ENCODE data around the gene RIN3. TPM values are rescaled to one million over a fixed set of nuclear protein-coding genes. Genes with fewer than 3 reads are reported as not detected.

The RIN3 gene
- total and polyA plus RNA-seq, 10 of the 15 experiments (the other 5 are each of a cell fraction or from before 2014, with no cell fraction given): 0.91 to 23.3 (median 6.3) TPM

- DNase-seq (ENCODE audit: low read depth, low spot score) (no peak), ATAC-seq (no peak), FAIRE-seq (no peak)
- ChIA-PET RAD21 (ENCODE audit: unreplicated experiment) (no interaction called here), CTCF (interaction anchor here (0.9 to 1.2 kb wide), 2 partner anchors 24 to 345 kb away, joined by 3 read pairs; no protein-coding TSS in a partner anchor), SMC1A (ENCODE audit: uncharacterized antibody, unreplicated experiment) (interaction anchor here (1.0 kb wide), 1 partner anchor 34 kb away, joined by 3 read pairs; no protein-coding TSS in a partner anchor), POLR2A (no interaction called here)
- H3K9ac ChIP-seq (ENCODE audit: control insufficient read depth, insufficient read depth, low read length): no peak overlapping the region
- no peaks in the 10 kb centered on the region for H3K4me1 ChIP-seq (ENCODE audit: control insufficient read depth, insufficient read depth, low read length)
- H3K9me3 ChIP-seq (replicated peaks; ENCODE audit: control insufficient read depth, insufficient read depth, low read length): no peaks in the 10 kb centered on the region; the same call in 2 of the 3 replicates
- no peak for TF ChIP-seq HCFC1 (IDR thresholded peaks at IDR 0.05; ENCODE audit: low read length)
- TF ChIP-seq GATAD2B (conservative IDR thresholded peaks at IDR 0.05; ENCODE audit: low read depth): no peak
- no peak for TF ChIP-seq EGR1 (IDR thresholded peaks at IDR 0.05; ENCODE audit: borderline replicate concordance in 1 of 2, low read depth in 2 of 2, low read length in 2 of 2)
- H3K27me3 ChIP-seq (replicated peaks in 1 of 2; ENCODE audit: control insufficient read depth in 2 of 2, insufficient read depth in 2 of 2, low read length in 1 of 2): no peaks in the 10 kb centered on the region
- H3K36me3 ChIP-seq (ENCODE audit: control insufficient read depth in 2 of 2, insufficient read depth in 2 of 2, low read length in 1 of 2): no peaks in the 10 kb centered on the region
- no peak overlapping the region for H3K4me2 ChIP-seq (ENCODE audit: control insufficient read depth, insufficient read depth)
- BruUV-seq (replicated peaks): no TSS peak
- in situ Hi-C loops (cut with MboI) (no loop called here), intact Hi-C loops (cut with micrococcal nuclease; ENCODE audit: unreplicated experiment) (no loop called here)
- H3K79me2 ChIP-seq (ENCODE audit: control insufficient read depth, insufficient read depth, low read length): no peaks in the 10 kb centered on the region
- H4K20me1 ChIP-seq (ENCODE audit: control insufficient read depth, insufficient read depth): no peaks in the 10 kb centered on the region; the same call in 1 of the 2 replicates
- no peak overlapping the region for H2AFZ ChIP-seq (ENCODE audit: control insufficient read depth, low read depth, low read length)
- H3K27ac ChIP-seq (ENCODE audit: control insufficient read depth, insufficient read depth): no peak overlapping the region
- H3K4me3 ChIP-seq: no peak overlapping the region
- 28% methylated on average over 3 of the region's 3 CpGs for WGBS (ENCODE audit: insufficient coverage, insufficient replicate concordance, low lambda C conversion rate, missing lambda C conversion rate)
Measured at GRCh38 chr14:92480856-92481255, 32.7 kb upstream of the RIN3 start.

GRCh38 chr14:92481386-92481785 is 32.2 kb upstream of the RIN3 start:
- ATAC-seq (no peak), DNase-seq (ENCODE audit: low read depth, low spot score) (no peak), FAIRE-seq (no peak)
- no peak overlapping the region for H3K27ac ChIP-seq (ENCODE audit: control insufficient read depth, insufficient read depth)
- TF ChIP-seq BRCA1 (IDR thresholded peaks at IDR 0.05; ENCODE audit: low read depth, low read length) (no peak), ZNF24 (IDR thresholded peaks at IDR 0.05) (no peak), GABPA (IDR thresholded peaks at IDR 0.05; ENCODE audit: low read depth) (no peak), CHD2 (IDR thresholded peaks at IDR 0.05; ENCODE audit: borderline replicate concordance, low read depth, low read length) (no peak), ZNF622 (IDR thresholded peaks at IDR 0.05) (no peak), SMAD5 (IDR thresholded peaks at IDR 0.05; ENCODE audit: low read depth) (no peak), SREBF1 (IDR thresholded peaks at IDR 0.05; ENCODE audit: low read length) (no peak)
- TF ChIP-seq, protein P1, sequence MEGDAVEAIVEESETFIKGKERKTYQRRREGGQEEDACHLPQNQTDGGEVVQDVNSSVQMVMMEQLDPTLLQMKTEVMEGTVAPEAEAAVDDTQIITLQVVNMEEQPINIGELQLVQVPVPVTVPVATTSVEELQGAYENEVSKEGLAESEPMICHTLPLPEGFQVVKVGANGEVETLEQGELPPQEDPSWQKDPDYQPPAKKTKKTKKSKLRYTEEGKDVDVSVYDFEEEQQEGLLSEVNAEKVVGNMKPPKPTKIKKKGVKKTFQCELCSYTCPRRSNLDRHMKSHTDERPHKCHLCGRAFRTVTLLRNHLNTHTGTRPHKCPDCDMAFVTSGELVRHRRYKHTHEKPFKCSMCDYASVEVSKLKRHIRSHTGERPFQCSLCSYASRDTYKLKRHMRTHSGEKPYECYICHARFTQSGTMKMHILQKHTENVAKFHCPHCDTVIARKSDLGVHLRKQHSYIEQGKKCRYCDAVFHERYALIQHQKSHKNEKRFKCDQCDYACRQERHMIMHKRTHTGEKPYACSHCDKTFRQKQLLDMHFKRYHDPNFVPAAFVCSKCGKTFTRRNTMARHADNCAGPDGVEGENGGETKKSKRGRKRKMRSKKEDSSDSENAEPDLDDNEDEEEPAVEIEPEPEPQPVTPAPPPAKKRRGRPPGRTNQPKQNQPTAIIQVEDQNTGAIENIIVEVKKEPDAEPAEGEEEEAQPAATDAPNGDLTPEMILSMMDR (IDR thresholded peaks at IDR 0.05 in 2 of 3, conservative IDR thresholded peaks at IDR 0.05 in 1 of 3; ENCODE audit: control insufficient read depth in 2 of 3, extremely low read depth in 1 of 3, insufficient read depth in 1 of 3, low read depth in 3 of 3, low read length in 3 of 3): 0 out of 6 replicates have a peak, but pooled peaks of 1 of the 3 experiments have one; percentile 15
- H3K9me3 ChIP-seq (replicated peaks; ENCODE audit: control insufficient read depth, insufficient read depth, low read length): no peaks in the 10 kb centered on the region; the same call in 2 of the 3 replicates
- BruUV-seq (replicated peaks): no TSS peak
- 0% methylated on average over 1 of the region's 1 CpG for WGBS (ENCODE audit: insufficient coverage, insufficient replicate concordance, low lambda C conversion rate, missing lambda C conversion rate)
- intact Hi-C loops (cut with micrococcal nuclease; ENCODE audit: unreplicated experiment): no loop called here
- RAD21 ChIA-PET (ENCODE audit: unreplicated experiment): no interaction called here
- CTCF ChIA-PET: interaction anchor here (0.9 to 1.2 kb wide), 2 partner anchors 25 to 345 kb away, joined by 3 read pairs; no protein-coding TSS in a partner anchor
- SMC1A ChIA-PET (ENCODE audit: uncharacterized antibody, unreplicated experiment): interaction anchor here (1.0 kb wide), 1 partner anchor 33 kb away, joined by 3 read pairs; no protein-coding TSS in a partner anchor
- no peak overlapping the region for H3K4me3 ChIP-seq
- no peaks in the 10 kb centered on the region for H3K79me2 ChIP-seq (ENCODE audit: control insufficient read depth, insufficient read depth, low read length)
- no peak overlapping the region for H3K9ac ChIP-seq (ENCODE audit: control insufficient read depth, insufficient read depth, low read length)
- H3K4me2 ChIP-seq (ENCODE audit: control insufficient read depth, insufficient read depth): no peak overlapping the region
- POLR2A ChIA-PET: no interaction called here
- H3K36me3 ChIP-seq (ENCODE audit: control insufficient read depth in 2 of 2, insufficient read depth in 2 of 2, low read length in 1 of 2): no peaks in the 10 kb centered on the region
- no peak overlapping the region for H2AFZ ChIP-seq (ENCODE audit: control insufficient read depth, low read depth, low read length)
- no peaks in the 10 kb centered on the region; a peak in 1 of 4 replicates for H3K27me3 ChIP-seq (replicated peaks in 1 of 2; ENCODE audit: control insufficient read depth in 2 of 2, insufficient read depth in 2 of 2, low read length in 1 of 2)
- no peaks in the 10 kb centered on the region for H3K4me1 ChIP-seq (ENCODE audit: control insufficient read depth, insufficient read depth, low read length)
- H4K20me1 ChIP-seq (ENCODE audit: control insufficient read depth, insufficient read depth): no peaks in the 10 kb centered on the region; the same call in 1 of the 2 replicates
- in situ Hi-C loops (cut with MboI): no loop called here
